Smooth muscle cell (in vitro differentiated cells): Measurements from ENCODE around the gene SLC1A6. TPM values are rescaled to one million over a fixed set of nuclear protein-coding genes. Genes with fewer than 3 reads are reported as not detected.

Experiments
- DNase-seq: peaks from one replicate; lab custom pipeline; 2025; ENCODE audit not compliant: unreplicated experiment; lab: John Stamatoyannopoulos, UW
- H2AFZ ChIP-seq: fragments of 200-600 bp; sonication (generic); 2 replicates; pipeline ENCODE4 v1.6.0; 2016; ENCODE audit warnings: antibody characterized with exemption, low read depth, mild to moderate bottlenecking
- H3F3A ChIP-seq: fragments of 200-600 bp; sonication (generic); 2 replicates; pipeline ENCODE4 v1.6.0; 2017; ENCODE audit warnings: antibody characterized with exemption, low read depth
- H3K27ac ChIP-seq: fragments of 200-600 bp; sonication (generic); 2 replicates; pipeline ENCODE4 v1.5.1; 2016; ENCODE audit warnings: low read depth, mild to moderate bottlenecking
- H3K27me3 ChIP-seq: fragments of 200-600 bp; sonication (generic); 2 replicates; pipeline ENCODE4 v1.6.1; 2016; ENCODE audit warnings: low read depth, mild to moderate bottlenecking
- H3K36me3 ChIP-seq: fragments of 200-600 bp; sonication (generic); 2 replicates; pipeline ENCODE4 v1.5.1; 2016; ENCODE audit warnings: low read depth
- H3K4me1 ChIP-seq: fragments of 200-600 bp; sonication (generic); 2 replicates; pipeline ENCODE4 v1.5.1; 2016; ENCODE audit warnings: low read depth
- H3K4me2 ChIP-seq: fragments of 200-600 bp; sonication (generic); 2 replicates; pipeline ENCODE4 v1.6.0; 2016; ENCODE audit warnings: mild to moderate bottlenecking
- H3K4me3 ChIP-seq: fragments of 200-600 bp; sonication (generic); 2 replicates; pipeline ENCODE4 v1.5.1; 2016; ENCODE audit warnings: mild to moderate bottlenecking
- H3K79me2 ChIP-seq: fragments of 200-600 bp; sonication (generic); 2 replicates; pipeline ENCODE4 v1.6.0; 2016; ENCODE audit warnings: low read depth, mild to moderate bottlenecking
- H3K9ac ChIP-seq: fragments of 200-600 bp; sonication (generic); 2 replicates; pipeline ENCODE4 v1.6.0; 2016; ENCODE audit warnings: low read depth
- H3K9me3 ChIP-seq: fragments of 200-600 bp; sonication (generic); replicated peaks from 2 replicates; pipeline ENCODE4 v1.5.1; 2016; ENCODE audit warnings: low read depth
- H4K20me1 ChIP-seq: fragments of 200-600 bp; sonication (generic); 2 replicates; pipeline ENCODE4 v1.6.0; 2016; ENCODE audit warnings: low read depth
- CTCF ChIP-seq: fragments of 200-600 bp; sonication (generic); IDR thresholded peaks from 2 replicates; pipeline ENCODE4 v1.5.1; 2017; ENCODE audit warnings: borderline replicate concordance, mild to moderate bottlenecking, antibody characterized with exemption; ENCODE audit not compliant: insufficient read depth, poor library complexity, severe bottlenecking
- WGBS: methylation state at CpG from one replicate; pipeline ENCODE4 v1.1.7; 2016; ENCODE audit warnings: low lambda C conversion rate; 5-methylcytosine and 5-hydroxymethylcytosine counted together
- polyA plus RNA-seq: library from polyadenylated mRNA; unstranded; fragments of >200 nt; fragmentation: Nextera tagmentation; extraction: Ambion mirVana; gene quantifications from 2 replicates; pipeline ENCODE4 v1.2.1, GENCODE V29; 2016
- total RNA-seq: library from RNA; depleted of rRNA; stranded (reverse); fragments of >200 nt; gene quantifications from 2 replicates; pipeline ENCODE4 v1.2.3, GENCODE V29; 2014

SLC1A6 gene
- total and polyA plus RNA-seq, 2 experiments from 2014 or later = 2.4 to 20.9 TPM

GRCh38 chr19:14972676-14973075, 7.0 kb downstream of the SLC1A6 start:
- no peak overlapping the region for H3K4me3 ChIP-seq
- no peak overlapping the region for H2AFZ ChIP-seq
- H3K79me2 ChIP-seq = no peaks in the 10 kb centered on the region
- H3K4me2 ChIP-seq = no peak overlapping the region
- DNase-seq = no peak
- no peak for TF ChIP-seq CTCF
- no peak overlapping the region for H3K27ac ChIP-seq
- no peaks in the 10 kb centered on the region for H3K36me3 ChIP-seq
- H4K20me1 ChIP-seq = no peaks in the 10 kb centered on the region
- no peaks in the 10 kb centered on the region for H3K9me3 ChIP-seq
- H3K9ac ChIP-seq = no peak overlapping the region
- H3F3A ChIP-seq = no peaks in the 10 kb centered on the region
- H3K4me1 ChIP-seq = no peaks in the 10 kb centered on the region
- H3K27me3 ChIP-seq = no peaks in the 10 kb centered on the region
- WGBS = 91% methylated on average over 27 of the region's 27 CpGs

GRCh38 chr19:14971474-14971873, 8.2 kb downstream of the SLC1A6 start:
- TF ChIP-seq CTCF = no peak
- no peaks in the 10 kb centered on the region for H3K9me3 ChIP-seq
- H3K27ac ChIP-seq = no peak overlapping the region
- no peaks in the 10 kb centered on the region for H3K36me3 ChIP-seq
- no peak overlapping the region for H3K4me2 ChIP-seq
- no peaks in the 10 kb centered on the region for H3K4me1 ChIP-seq
- WGBS = 91% methylated on average over 7 of the region's 7 CpGs
- no peak overlapping the region for H2AFZ ChIP-seq
- H3K79me2 ChIP-seq = no peaks in the 10 kb centered on the region
- H4K20me1 ChIP-seq = no peaks in the 10 kb centered on the region
- DNase-seq = no peak
- H3K4me3 ChIP-seq = no peak overlapping the region
- H3K9ac ChIP-seq = no peak overlapping the region
- no peaks in the 10 kb centered on the region for H3F3A ChIP-seq
- H3K27me3 ChIP-seq = no peaks in the 10 kb centered on the region

GRCh38 chr19:14968247-14968646, 11.4 kb downstream of the SLC1A6 start:
- no peak for TF ChIP-seq CTCF
- Histone ChIP-seq H3K4me2 (no peak overlapping the region), H3K27me3 (no peaks in the 10 kb centered on the region), H3K4me3 (no peak overlapping the region), H3K79me2 (no peaks in the 10 kb centered on the region), H3K9ac (no peak overlapping the region), H3K9me3 (no peaks in the 10 kb centered on the region), H3F3A (no peaks in the 10 kb centered on the region), H4K20me1 (no peaks in the 10 kb centered on the region), H3K27ac (no peak overlapping the region), H2AFZ (no peak overlapping the region), H3K4me1 (no peaks in the 10 kb centered on the region), H3K36me3 (no peaks in the 10 kb centered on the region)
- 95% methylated on average over 14 of the region's 14 CpGs for WGBS
- no peak for DNase-seq

- DNase-seq = no peak
- Histone ChIP-seq H3K4me3 (no peak overlapping the region), H3F3A (no peaks in the 10 kb centered on the region), H3K27ac (no peak overlapping the region), H3K9ac (no peak overlapping the region), H4K20me1 (no peaks in the 10 kb centered on the region), H3K79me2 (no peaks in the 10 kb centered on the region), H2AFZ (no peak overlapping the region), H3K27me3 (no peaks in the 10 kb centered on the region), H3K4me2 (no peak overlapping the region), H3K36me3 (no peaks in the 10 kb centered on the region), H3K4me1 (no peaks in the 10 kb centered on the region), H3K9me3 (no peaks in the 10 kb centered on the region)
- no peak for TF ChIP-seq CTCF
- 90% methylated on average over 24 of the region's 24 CpGs for WGBS
Observed at GRCh38 chr19:14961956-14962685, 17.5 kb downstream of the SLC1A6 start.
